IMR-90 (cell line): ENCODE data around the gene GPR183. TPM values are rescaled to one million over a fixed set of nuclear protein-coding genes. Genes with fewer than 3 reads are reported as not detected.

Experiments used
- ATAC-seq: fragments of 200-7000 bp; cut with Tn5 transposase; 2 replicates; pipeline ENCODE4 v1.9.1; 2020; ENCODE audit warnings: low read depth, mild to moderate bottlenecking, moderate library complexity
- BruUV-seq: library from RNA; stranded (reverse); fragments of 400-500 nt; replicated peaks from 2 replicates; lab custom pipeline; 2021; lab: Mats Ljungman, UMichigan
- CTCF ChIA-PET: fragments of 300-600 bp; formaldehyde crosslinking; extraction: SDS; loops from one replicate; lab custom pipeline; 2021; ENCODE audit warnings: antibody characterized with exemption; lab: Yijun Ruan, JAX
- POLR2A ChIA-PET: fragments of 300-600 bp; sonication (Branson Sonifier 250); formaldehyde crosslinking; loops from one replicate; lab custom pipeline; 2022; ENCODE audit warnings: antibody characterized with exemption; ENCODE audit not compliant: unreplicated experiment; lab: Charles Lee
- DNase-seq: peaks from one replicate; pipeline ENCODE4 v3.0.0; 2013
- H2AFZ ChIP-seq: replicated peaks from 2 replicates; pipeline ENCODE3; 2013; ENCODE audit warnings: low read length, mild to moderate bottlenecking; ENCODE audit not compliant: poor library complexity
- H2AK5ac ChIP-seq: 2 replicates; pipeline ENCODE4 v1.6.1; 2013; ENCODE audit warnings: low read depth, low read length, inconsistent platforms
- H2AK9ac ChIP-seq: replicated peaks from 2 replicates; pipeline ENCODE3; 2013; ENCODE audit warnings: mild to moderate bottlenecking, low read depth, low read length, moderate library complexity; ENCODE audit not compliant: poor library complexity
- H2BK120ac ChIP-seq: 2 replicates; pipeline ENCODE4 v1.6.1; 2013; ENCODE audit warnings: low read depth, low read length, inconsistent platforms
- H2BK15ac ChIP-seq: 3 replicates; pipeline ENCODE4 v1.6.1; 2013; ENCODE audit warnings: low read depth, low read length, inconsistent platforms
- H2BK20ac ChIP-seq: 2 replicates; pipeline ENCODE4 v1.6.1; 2013; ENCODE audit warnings: low read depth, mild to moderate bottlenecking, inconsistent platforms, low read length, moderate library complexity
- H2BK5ac ChIP-seq: 2 replicates; pipeline ENCODE4 v1.6.1; 2013; ENCODE audit warnings: mild to moderate bottlenecking, low read depth, low read length, inconsistent platforms; ENCODE audit not compliant: poor library complexity, severe bottlenecking
- H3K14ac ChIP-seq: replicated peaks from 2 replicates; pipeline ENCODE4 v1.6.1; 2013; ENCODE audit warnings: low read depth, low read length, inconsistent platforms
- H3K18ac ChIP-seq: 2 replicates; pipeline ENCODE4 v1.6.1; 2013; ENCODE audit warnings: low read depth, low read length, control low read depth
- H3K23ac ChIP-seq: 2 replicates; pipeline ENCODE4 v1.6.1; 2013; ENCODE audit warnings: low read depth, low read length, inconsistent platforms
- H3K27ac ChIP-seq: 2 replicates; pipeline ENCODE4 v1.5.1; 2013; ENCODE audit warnings: mild to moderate bottlenecking, control low read depth, low read length; ENCODE audit not compliant: insufficient read depth
- H3K27me3 ChIP-seq: 2 replicates; pipeline ENCODE4 v1.6.1; 2013; ENCODE audit warnings: low read length; ENCODE audit not compliant: control insufficient read depth, insufficient read depth
- H3K36me3 ChIP-seq: 2 replicates; pipeline ENCODE4 v1.6.1; 2013; ENCODE audit warnings: low read length, mixed read lengths; ENCODE audit not compliant: control insufficient read depth, insufficient read depth
- H3K4ac ChIP-seq: 2 replicates; pipeline ENCODE4 v1.6.1; 2013; ENCODE audit warnings: low read depth, low read length, inconsistent platforms
- H3K4me1 ChIP-seq: 2 replicates; pipeline ENCODE4 v1.6.1; 2013; ENCODE audit warnings: low read length, mixed read lengths; ENCODE audit not compliant: control insufficient read depth, insufficient read depth
- H3K4me2 ChIP-seq: 2 replicates; pipeline ENCODE4 v1.6.1; 2013; ENCODE audit warnings: low read depth, mild to moderate bottlenecking, control low read depth, low read length, moderate library complexity
- H3K4me3 ChIP-seq: 2 replicates; pipeline ENCODE4 v1.5.1; 2013; ENCODE audit warnings: low read depth, mild to moderate bottlenecking, control low read depth, low read length, moderate library complexity; ENCODE audit not compliant: insufficient read depth
- H3K56ac ChIP-seq: 2 replicates; pipeline ENCODE4 v1.6.1; 2013; ENCODE audit warnings: low read length, inconsistent platforms; ENCODE audit not compliant: insufficient read depth; ENCODE audit errors: extremely low read depth
- H3K79me1 ChIP-seq, 2 experiments: 2 replicates each; pipeline ENCODE4 v1.6.1; 2013; ENCODE audit warnings: low read length in 2 of 2, inconsistent platforms in 1 of 2, low read depth in 1 of 2
- H3K9ac ChIP-seq: 2 replicates; pipeline ENCODE4 v1.6.1; 2013; ENCODE audit warnings: low read depth, low read length, control low read depth
- H3K9me1 ChIP-seq: 2 replicates; pipeline ENCODE4 v1.6.1; 2013; ENCODE audit warnings: low read length, inconsistent platforms; ENCODE audit not compliant: insufficient read depth
- H3K9me3 ChIP-seq: 2 replicates; pipeline ENCODE4 v1.6.1; 2013; ENCODE audit warnings: low read length; ENCODE audit not compliant: control insufficient read depth, insufficient read depth
- H4K20me1 ChIP-seq: 2 replicates; pipeline ENCODE4 v1.6.1; 2013; ENCODE audit warnings: low read length, inconsistent platforms; ENCODE audit not compliant: insufficient read depth
- H4K5ac ChIP-seq: 2 replicates; pipeline ENCODE4 v1.6.1; 2013; ENCODE audit warnings: mild to moderate bottlenecking, low read depth, low read length, control low read depth
- H4K8ac ChIP-seq, 2 experiments: 2 replicates each; pipeline ENCODE4 v1.6.1; 2013; ENCODE audit warnings: low read depth in 2 of 2, low read length in 2 of 2, control low read depth in 1 of 2, inconsistent platforms in 1 of 2
- H4K91ac ChIP-seq: 2 replicates; pipeline ENCODE4 v1.6.1; 2013; ENCODE audit warnings: low read depth, low read length, inconsistent platforms; ENCODE audit not compliant: insufficient read depth
- BHLHE40 ChIP-seq: fragments of 150-350 bp; IDR thresholded peaks from 2 replicates; pipeline ENCODE4 v1.6.1; 2016; ENCODE audit warnings: mild to moderate bottlenecking, low read depth, low read length
- CEBPB ChIP-seq: IDR thresholded peaks from 2 replicates; pipeline ENCODE4 v1.6.1; 2012; ENCODE audit warnings: low read depth, low read length, improper control_type of control experiment
- CHD1 ChIP-seq: IDR thresholded peaks from 2 replicates; pipeline ENCODE4 v1.6.1; 2012; ENCODE audit warnings: low read depth, low read length, improper control_type of control experiment
- FOS ChIP-seq: fragments of 150-350 bp; IDR thresholded peaks from 2 replicates; pipeline ENCODE4 v1.6.1; 2016; ENCODE audit warnings: low read depth, low read length
- MAFK ChIP-seq: IDR thresholded peaks from 2 replicates; pipeline ENCODE4 v1.6.1; 2012; ENCODE audit warnings: low read depth, low read length, improper control_type of control experiment
- MAZ ChIP-seq: IDR thresholded peaks from 2 replicates; pipeline ENCODE4 v1.6.1; 2012; ENCODE audit warnings: low read depth, mild to moderate bottlenecking, low read length, improper control_type of control experiment, moderate library complexity, borderline replicate concordance
- MXI1 ChIP-seq: IDR thresholded peaks from 2 replicates; pipeline ENCODE4 v1.6.1; 2012; ENCODE audit warnings: low read depth, mild to moderate bottlenecking, low read length, moderate library complexity, borderline replicate concordance
- NFE2L2 ChIP-seq: fragments of 150-350 bp; IDR thresholded peaks from 2 replicates; pipeline ENCODE4 v1.6.1; 2016; ENCODE audit warnings: low read depth, mild to moderate bottlenecking, low read length
- POLR2A ChIP-seq: IDR thresholded peaks from 2 replicates; pipeline ENCODE4 v1.6.1; 2012; ENCODE audit warnings: mild to moderate bottlenecking, low read depth, low read length
- RAD21 ChIP-seq: IDR thresholded peaks from 2 replicates; pipeline ENCODE4 v1.6.1; 2012; ENCODE audit warnings: low read length, improper control_type of control experiment
- RCOR1 ChIP-seq: IDR thresholded peaks from 2 replicates; pipeline ENCODE4 v1.6.1; 2012; ENCODE audit warnings: mild to moderate bottlenecking, low read length, improper control_type of control experiment; ENCODE audit not compliant: insufficient replicate concordance
- RFX5 ChIP-seq: IDR thresholded peaks from 2 replicates; pipeline ENCODE4 v1.8.0; 2012; ENCODE audit warnings: low read depth, mild to moderate bottlenecking, low read length, moderate library complexity
- SMC3 ChIP-seq: fragments of 150-350 bp; IDR thresholded peaks from 2 replicates; pipeline ENCODE4 v1.6.1; 2016; ENCODE audit warnings: low read depth, mild to moderate bottlenecking, antibody characterized with exemption, low read length, moderate library complexity
- WGBS, 2 experiments: methylation state at CpG; one replicate each; pipeline versions ENCODE4 v1.1.5 to v1.1.7; 2013; ENCODE audit warnings: missing lambda C conversion rate in 2 of 2; ENCODE audit not compliant: insufficient read length in 1 of 2; ENCODE audit errors: extremely low coverage in 2 of 2; 5-methylcytosine and 5-hydroxymethylcytosine counted together
- dilution Hi-C: fragments of 300-500 bp; cut with HindIII; formaldehyde crosslinking; loops from one replicate; pipeline ENCODE4 v1.14.3; 2018; ENCODE audit warnings: low sequenced_read_pairs; ENCODE audit not compliant: unreplicated experiment
- in situ Hi-C: fragments of 300-500 bp; cut with MboI; formaldehyde crosslinking; loops from 3 replicates; pipeline ENCODE4 v1.14.3; 2019; ENCODE audit warnings: low sequenced_read_pairs, inconsistent platforms, mixed read lengths
- intact Hi-C: fragments of 100-400 bp; cut with micrococcal nuclease; formaldehyde crosslinking; loops from 2 replicates; pipeline ENCODE4 v1.10.0; 2022
- polyA plus RNA-seq, 3 experiments: library from polyadenylated mRNA; depleted of rRNA; stranded (reverse); fragments of >200 nt; gene quantifications; 2 replicates each; pipeline ENCODE4 v1.2.3, GENCODE V29; 2012; ENCODE audit warnings: low replicate concordance in 1 of 3
- total RNA-seq: library from RNA; depleted of rRNA; stranded (reverse); fragments of >200 nt; gene quantifications from 2 replicates; pipeline ENCODE4 v1.2.3, GENCODE V29; 2012
- TF ChIP-seq, protein P1 (sequence below): fragments of 150-350 bp; IDR thresholded peaks from 2 replicates; pipeline ENCODE4 v1.6.1; 2016; ENCODE audit warnings: low read depth, mild to moderate bottlenecking, low read length, moderate library complexity, borderline replicate concordance
- TF ChIP-seq, protein P2 (sequence below): conservative IDR thresholded peaks from 2 replicates; pipeline ENCODE4 v1.5.1; 2012; ENCODE audit warnings: mild to moderate bottlenecking, low read depth, low read length, improper control_type of control experiment

GPR183 gene
- total and polyA plus RNA-seq, 2 of the 4 experiments (the other 2 are of a cell fraction): 0.18 to 0.31 TPM

DNA sequence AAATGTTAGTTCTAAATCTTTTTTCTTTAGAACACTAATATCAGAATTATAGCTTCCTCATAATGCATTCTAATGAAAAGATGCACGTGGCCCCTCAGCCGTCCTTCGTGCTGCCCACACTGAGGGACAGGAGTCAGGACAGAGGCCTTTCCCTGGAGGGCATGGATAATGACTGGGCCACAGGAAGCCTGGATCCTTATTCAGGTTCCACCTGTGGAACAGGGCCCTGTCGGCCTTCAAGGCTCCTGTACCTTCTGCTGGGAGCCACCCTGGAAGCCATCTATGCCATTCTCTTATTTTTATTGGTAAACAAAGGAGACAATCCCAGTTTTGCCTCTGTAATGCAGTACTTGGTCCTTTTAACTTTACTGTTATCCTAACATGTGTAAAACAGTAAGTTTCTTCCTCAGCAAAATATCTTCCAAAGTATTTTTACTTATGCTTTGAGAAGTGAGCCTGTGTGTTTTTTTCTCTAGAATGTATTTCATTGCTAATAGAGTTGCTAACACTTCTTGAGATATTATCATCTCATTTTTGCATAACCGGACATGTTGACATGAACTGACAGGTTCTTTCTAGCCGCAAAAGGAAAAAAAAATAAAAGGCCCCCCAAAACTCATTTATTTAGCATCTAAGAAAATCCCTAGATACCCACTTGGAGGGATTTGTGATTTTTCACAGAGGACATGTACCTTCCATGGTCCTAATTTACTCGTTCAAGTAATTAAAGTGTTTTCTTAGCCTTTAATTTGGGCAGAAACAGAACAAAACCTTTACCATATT, 6.0 kb downstream of the GPR183 start:
- Histone ChIP-seq H3K27me3 (no peaks in the 10 kb centered on the region), H2BK20ac (no peak overlapping the region), H3K4me1 (no peaks in the 10 kb centered on the region), H3K23ac (no peak overlapping the region), H3K36me3 (peaks cover 2% of the 10 kb centered on the region; the same call in 1 of the 2 replicates), H4K8ac (no peak overlapping the region), H4K20me1 (peaks cover 3% of the 10 kb centered on the region; the same call in 1 of the 2 replicates), H2AK9ac (no peak overlapping the region), H4K5ac (no peak overlapping the region), H3K56ac (no peak overlapping the region), H3K4me2 (no peak overlapping the region), H3K4ac (no peak overlapping the region), H3K9ac (no peak overlapping the region), H3K9me1 (peaks cover 6% of the 10 kb centered on the region; the same call in 1 of the 2 replicates), H3K79me1 (peaks cover 5% of the 10 kb centered on the region in 2 experiments; a peak in 3 of 4 replicates), H2AK5ac (no peak overlapping the region), H3K18ac (no peak overlapping the region), H4K91ac (no peak overlapping the region), H3K4me3 (no peak overlapping the region), H3K14ac (no peak overlapping the region), H3K27ac (no peak overlapping the region), H2BK120ac (no peak overlapping the region), H2BK15ac (no peak overlapping the region), H2AFZ (no peak overlapping the region), H3K9me3 (no peaks in the 10 kb centered on the region), H2BK5ac (no peak overlapping the region)
- intact Hi-C loops: no loop called here
- CTCF ChIA-PET: interaction anchor here (0.6 kb wide), 1 partner anchor 136 kb away, joined by 3 read pairs; no protein-coding TSS in a partner anchor
- BruUV-seq: no TSS peak
- POLR2A ChIA-PET: no interaction called here
- dilution Hi-C loops: no loop called here
- no peak for ATAC-seq
- DNase-seq: no peak
- in situ Hi-C loops: no loop called here
- no CpG with 5 or more reads among the region's 7 CpGs for WGBS, 2 experiments
- TF ChIP-seq POLR2A: no peak
- TF ChIP-seq CHD1: no peak
- TF ChIP-seq MXI1: no peak
- TF ChIP-seq NFE2L2: no peak
- TF ChIP-seq, protein P1, sequence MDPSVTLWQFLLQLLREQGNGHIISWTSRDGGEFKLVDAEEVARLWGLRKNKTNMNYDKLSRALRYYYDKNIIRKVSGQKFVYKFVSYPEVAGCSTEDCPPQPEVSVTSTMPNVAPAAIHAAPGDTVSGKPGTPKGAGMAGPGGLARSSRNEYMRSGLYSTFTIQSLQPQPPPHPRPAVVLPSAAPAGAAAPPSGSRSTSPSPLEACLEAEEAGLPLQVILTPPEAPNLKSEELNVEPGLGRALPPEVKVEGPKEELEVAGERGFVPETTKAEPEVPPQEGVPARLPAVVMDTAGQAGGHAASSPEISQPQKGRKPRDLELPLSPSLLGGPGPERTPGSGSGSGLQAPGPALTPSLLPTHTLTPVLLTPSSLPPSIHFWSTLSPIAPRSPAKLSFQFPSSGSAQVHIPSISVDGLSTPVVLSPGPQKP: no peak
- no peak for TF ChIP-seq BHLHE40
- TF ChIP-seq, protein P2, sequence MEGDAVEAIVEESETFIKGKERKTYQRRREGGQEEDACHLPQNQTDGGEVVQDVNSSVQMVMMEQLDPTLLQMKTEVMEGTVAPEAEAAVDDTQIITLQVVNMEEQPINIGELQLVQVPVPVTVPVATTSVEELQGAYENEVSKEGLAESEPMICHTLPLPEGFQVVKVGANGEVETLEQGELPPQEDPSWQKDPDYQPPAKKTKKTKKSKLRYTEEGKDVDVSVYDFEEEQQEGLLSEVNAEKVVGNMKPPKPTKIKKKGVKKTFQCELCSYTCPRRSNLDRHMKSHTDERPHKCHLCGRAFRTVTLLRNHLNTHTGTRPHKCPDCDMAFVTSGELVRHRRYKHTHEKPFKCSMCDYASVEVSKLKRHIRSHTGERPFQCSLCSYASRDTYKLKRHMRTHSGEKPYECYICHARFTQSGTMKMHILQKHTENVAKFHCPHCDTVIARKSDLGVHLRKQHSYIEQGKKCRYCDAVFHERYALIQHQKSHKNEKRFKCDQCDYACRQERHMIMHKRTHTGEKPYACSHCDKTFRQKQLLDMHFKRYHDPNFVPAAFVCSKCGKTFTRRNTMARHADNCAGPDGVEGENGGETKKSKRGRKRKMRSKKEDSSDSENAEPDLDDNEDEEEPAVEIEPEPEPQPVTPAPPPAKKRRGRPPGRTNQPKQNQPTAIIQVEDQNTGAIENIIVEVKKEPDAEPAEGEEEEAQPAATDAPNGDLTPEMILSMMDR: no peak
- no peak for TF ChIP-seq RAD21
- TF ChIP-seq RCOR1: no peak
- TF ChIP-seq MAFK: no peak
- no peak for TF ChIP-seq SMC3
- no peak for TF ChIP-seq RFX5
- TF ChIP-seq FOS: no peak
- TF ChIP-seq MAZ: no peak
- no peak for TF ChIP-seq CEBPB
